ENCODE measurements around the gene XAGE2. TPM values are rescaled to one million over a fixed set of nuclear protein-coding genes. Genes with fewer than 3 reads are reported as not detected.
A peak's percentile ranks its signal among the peaks of the same experiment; 100 is the strongest.
"Not testable (repeated sequence)": the region's sequence is repeated elsewhere in the genome, so short reads cannot be mapped to it uniquely, and the experiment has no call there.

XAGE2 gene, protein sequence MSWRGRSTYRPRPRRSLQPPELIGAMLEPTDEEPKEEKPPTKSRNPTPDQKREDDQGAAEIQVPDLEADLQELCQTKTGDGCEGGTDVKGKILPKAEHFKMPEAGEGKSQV
- total RNA-seq = not detected in 2 replicates

- Mint-ChIP-seq H3K9me3 (no peaks in the 10 kb centered on the region), H3K27me3 (ENCODE audit: insufficient read depth) (peaks cover 4% of the 10 kb centered on the region), H3K27ac (no peak within 1 kb of the TSS), H3K4me3 (no peak within 1 kb of the TSS), H3K4me1 (ENCODE audit: low read depth) (no peaks in the 10 kb centered on the region), H3K36me3 (ENCODE audit: low read depth) (no peaks in the 10 kb centered on the region)
- intact Hi-C loops (cut with micrococcal nuclease) = no loop called here
- no peak for DNase-seq (ENCODE audit: low spot score)
Observed at GRCh38 chrX:52368368-52369055, at the start of gene XAGE2. TSS of gene XAGE2 (plus strand) at chrX:52369021. CDS start at chrX:52370015, 994 bp downstream.

DNA sequence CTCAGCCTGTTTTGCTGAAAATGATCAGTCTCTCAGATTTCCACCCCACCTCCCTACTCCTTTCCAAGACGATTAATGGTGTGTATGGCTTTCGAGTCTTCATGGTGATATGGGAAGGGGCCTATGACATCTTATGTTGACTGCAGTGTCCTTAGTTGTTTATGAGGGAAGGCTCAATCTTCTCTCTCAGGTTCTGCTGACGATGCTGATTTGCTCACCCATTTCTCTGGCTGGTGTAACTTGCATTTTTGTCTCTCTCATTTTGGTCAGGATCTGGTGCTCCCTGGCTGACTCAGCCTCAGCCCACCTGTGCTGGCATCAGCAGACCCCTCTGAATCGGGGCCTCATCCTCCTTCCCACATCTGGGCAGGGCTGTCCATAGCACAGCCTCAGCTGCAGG, 31.4 kb upstream of the XAGE2 start:
- Mint-ChIP-seq H3K4me1 (ENCODE audit: low read depth) (no peaks in the 10 kb centered on the region), H3K36me3 (ENCODE audit: low read depth) (no peaks in the 10 kb centered on the region), H3K27ac (no peak overlapping the region), H3K27me3 (ENCODE audit: insufficient read depth) (no peaks in the 10 kb centered on the region), H3K9me3 (no peaks in the 10 kb centered on the region), H3K4me3 (no peak overlapping the region)
- no peak for DNase-seq (ENCODE audit: low spot score)
- intact Hi-C loops (cut with micrococcal nuclease) = no loop called here

DNA sequence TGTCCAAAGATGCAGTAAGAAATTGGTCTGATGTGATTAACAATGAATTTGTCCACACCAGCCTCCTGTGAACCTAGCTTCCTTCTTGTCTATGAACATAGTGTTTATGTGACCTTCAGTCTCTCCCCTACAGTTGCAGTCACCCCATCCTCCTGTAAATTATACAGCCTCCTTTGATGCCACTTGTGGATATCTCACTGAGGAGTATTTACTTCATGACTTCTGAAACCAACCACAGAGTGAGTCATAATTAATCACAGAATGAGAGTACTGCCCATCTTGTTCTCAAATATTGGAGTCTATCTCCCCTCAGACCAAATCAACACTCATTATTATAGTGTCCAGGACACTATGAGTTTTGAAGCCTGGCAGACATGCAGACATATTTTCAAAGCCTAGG, 27.3 kb upstream of the XAGE2 start:
- Mint-ChIP-seq H3K4me1 (ENCODE audit: low read depth) (no peaks in the 10 kb centered on the region), H3K27me3 (ENCODE audit: insufficient read depth) (peaks cover 1% of the 10 kb centered on the region), H3K4me3 (no peak overlapping the region), H3K9me3 (no peaks in the 10 kb centered on the region), H3K36me3 (ENCODE audit: low read depth) (no peaks in the 10 kb centered on the region), H3K27ac (no peak overlapping the region)
- intact Hi-C loops (cut with micrococcal nuclease) = no loop called here
- DNase-seq (ENCODE audit: low spot score) = no peak

DNA sequence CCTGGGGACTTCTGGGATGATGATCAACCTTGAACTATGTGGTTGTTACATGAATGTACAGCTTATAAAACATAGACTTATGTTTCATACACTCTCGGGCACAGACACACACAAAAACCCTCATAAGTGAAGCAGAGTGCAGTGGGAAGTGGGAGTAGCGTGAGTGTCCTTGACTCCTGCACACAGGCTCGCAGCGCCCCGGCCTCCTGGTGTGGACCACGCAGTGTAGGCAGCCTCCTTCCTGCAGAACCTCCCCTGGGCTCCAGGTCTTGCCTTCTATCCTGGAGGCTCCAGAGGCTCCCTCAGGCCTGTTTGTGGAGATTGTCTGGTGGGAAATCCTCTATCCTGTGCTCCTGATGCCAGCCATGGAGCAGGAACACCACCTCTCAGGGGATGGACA, 25.7 kb upstream of the XAGE2 start:
- H3K27me3 Mint-ChIP-seq (ENCODE audit: insufficient read depth); H3K9me3 Mint-ChIP-seq; intact Hi-C loops (cut with micrococcal nuclease); H3K4me3 Mint-ChIP-seq; H3K36me3 Mint-ChIP-seq (ENCODE audit: low read depth); H3K27ac Mint-ChIP-seq; H3K4me1 Mint-ChIP-seq (ENCODE audit: low read depth); DNase-seq (ENCODE audit: low spot score): not testable (repeated sequence)

DNA sequence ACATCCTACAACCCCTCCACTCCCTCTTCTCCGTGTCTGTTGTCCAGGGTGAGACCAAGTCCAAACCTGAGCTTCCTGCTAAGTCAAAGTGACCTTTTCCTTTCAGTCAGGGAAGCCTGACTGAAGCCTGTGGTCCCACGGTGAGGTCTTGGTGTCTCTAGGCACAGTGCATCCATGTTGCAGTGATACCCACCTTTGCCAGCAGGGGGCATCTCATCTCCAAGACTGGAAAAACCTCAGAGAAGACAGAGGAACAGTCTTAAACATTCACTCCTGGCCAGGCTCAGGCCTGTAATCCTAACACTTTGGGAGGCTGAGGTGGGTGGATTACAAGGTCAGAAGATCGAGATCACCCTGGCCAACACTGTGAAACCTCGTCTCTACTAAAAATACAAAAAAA, 23.4 kb upstream of the XAGE2 start:
- H3K4me3 Mint-ChIP-seq; intact Hi-C loops (cut with micrococcal nuclease); H3K4me1 Mint-ChIP-seq (ENCODE audit: low read depth); H3K36me3 Mint-ChIP-seq (ENCODE audit: low read depth); H3K27ac Mint-ChIP-seq; H3K27me3 Mint-ChIP-seq (ENCODE audit: insufficient read depth); H3K9me3 Mint-ChIP-seq: not testable (repeated sequence)
- peak; percentile 1 for DNase-seq (ENCODE audit: low spot score)

- H3K36me3 Mint-ChIP-seq (ENCODE audit: low read depth) = no peaks in the 10 kb centered on the region
- intact Hi-C loops (cut with micrococcal nuclease) = no loop called here
- H3K4me1 Mint-ChIP-seq (ENCODE audit: low read depth) = no peaks in the 10 kb centered on the region
- peaks cover 7% of the 10 kb centered on the region for H3K27me3 Mint-ChIP-seq (ENCODE audit: insufficient read depth)
- no peak for DNase-seq (ENCODE audit: low spot score)
- no peak overlapping the region for H3K4me3 Mint-ChIP-seq
- no peak overlapping the region for H3K27ac Mint-ChIP-seq
- H3K9me3 Mint-ChIP-seq = no peaks in the 10 kb centered on the region
Observed at GRCh38 chrX:52346174-52347165, 22.4 kb upstream of the XAGE2 start.

GRCh38 chrX:52349681-52350080, 19.1 kb upstream of the XAGE2 start:
- H3K4me1 Mint-ChIP-seq (ENCODE audit: low read depth) = no peaks in the 10 kb centered on the region
- no peaks in the 10 kb centered on the region for H3K36me3 Mint-ChIP-seq (ENCODE audit: low read depth)
- no peak overlapping the region for H3K4me3 Mint-ChIP-seq
- H3K27me3 Mint-ChIP-seq (ENCODE audit: insufficient read depth) = peaks cover 7% of the 10 kb centered on the region
- no peaks in the 10 kb centered on the region for H3K9me3 Mint-ChIP-seq
- no peak overlapping the region for H3K27ac Mint-ChIP-seq
- DNase-seq (ENCODE audit: low spot score) = no peak
- intact Hi-C loops (cut with micrococcal nuclease) = no loop called here

DNA sequence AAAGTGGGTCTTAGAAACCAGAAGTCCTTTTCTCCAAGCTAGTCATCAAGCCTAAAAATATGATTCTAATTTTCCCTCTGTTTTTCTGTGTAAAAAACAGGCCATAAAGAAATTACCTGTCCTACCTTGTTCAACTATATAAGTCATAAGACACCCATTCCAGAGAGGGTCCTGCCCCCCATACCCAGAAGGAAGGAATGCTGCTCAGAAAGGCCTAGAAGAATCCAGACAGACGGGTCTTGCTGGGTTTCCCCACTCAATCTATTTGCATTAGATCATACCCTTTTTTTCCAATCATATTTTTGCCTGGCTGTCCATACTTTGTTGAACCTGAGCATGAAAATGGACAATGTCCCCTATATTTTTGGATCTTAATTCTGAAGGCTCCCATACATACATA, 16.3 kb upstream of the XAGE2 start:
- Mint-ChIP-seq H3K9me3 (no peaks in the 10 kb centered on the region), H3K27ac (no peak overlapping the region), H3K27me3 (ENCODE audit: insufficient read depth) (peaks cover 4% of the 10 kb centered on the region), H3K4me1 (ENCODE audit: low read depth) (no peaks in the 10 kb centered on the region), H3K36me3 (ENCODE audit: low read depth) (no peaks in the 10 kb centered on the region), H3K4me3 (no peak overlapping the region)
- intact Hi-C loops (cut with micrococcal nuclease) = no loop called here
- DNase-seq (ENCODE audit: low spot score) = no peak

DNA sequence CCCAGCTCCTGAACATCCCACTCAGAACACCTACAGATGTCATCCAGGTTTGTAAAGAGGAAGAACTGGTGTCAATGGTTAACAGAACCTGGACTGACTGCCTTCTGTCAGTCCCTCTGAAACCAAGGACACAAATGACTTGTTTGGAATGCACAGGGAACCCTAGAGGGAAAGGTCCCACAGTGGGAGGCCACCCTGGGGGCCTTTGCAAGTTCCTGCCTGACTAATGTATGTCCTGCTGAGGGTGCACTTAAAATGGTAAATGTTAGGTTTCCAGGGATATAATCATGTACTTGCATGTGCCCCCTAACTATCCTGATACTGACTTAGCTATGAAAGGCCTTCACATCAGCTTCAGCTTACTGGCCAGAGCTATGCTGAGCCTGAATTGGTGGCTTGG, 15.0 kb upstream of the XAGE2 start:
- no peak for DNase-seq (ENCODE audit: low spot score)
- Mint-ChIP-seq H3K36me3 (ENCODE audit: low read depth) (no peaks in the 10 kb centered on the region), H3K4me3 (no peak overlapping the region), H3K9me3 (no peaks in the 10 kb centered on the region), H3K27me3 (ENCODE audit: insufficient read depth) (peaks cover 4% of the 10 kb centered on the region), H3K27ac (no peak overlapping the region), H3K4me1 (ENCODE audit: low read depth) (no peaks in the 10 kb centered on the region)
- intact Hi-C loops (cut with micrococcal nuclease) = no loop called here

GRCh38 chrX:52355108-52355507, 13.7 kb upstream of the XAGE2 start:
- DNase-seq (ENCODE audit: low spot score) = no peak
- intact Hi-C loops (cut with micrococcal nuclease) = no loop called here
- Mint-ChIP-seq H3K27me3 (ENCODE audit: insufficient read depth) (no peaks in the 10 kb centered on the region), H3K4me1 (ENCODE audit: low read depth) (no peaks in the 10 kb centered on the region), H3K4me3 (no peak overlapping the region), H3K36me3 (ENCODE audit: low read depth) (no peaks in the 10 kb centered on the region), H3K27ac (no peak overlapping the region), H3K9me3 (no peaks in the 10 kb centered on the region)

DNA sequence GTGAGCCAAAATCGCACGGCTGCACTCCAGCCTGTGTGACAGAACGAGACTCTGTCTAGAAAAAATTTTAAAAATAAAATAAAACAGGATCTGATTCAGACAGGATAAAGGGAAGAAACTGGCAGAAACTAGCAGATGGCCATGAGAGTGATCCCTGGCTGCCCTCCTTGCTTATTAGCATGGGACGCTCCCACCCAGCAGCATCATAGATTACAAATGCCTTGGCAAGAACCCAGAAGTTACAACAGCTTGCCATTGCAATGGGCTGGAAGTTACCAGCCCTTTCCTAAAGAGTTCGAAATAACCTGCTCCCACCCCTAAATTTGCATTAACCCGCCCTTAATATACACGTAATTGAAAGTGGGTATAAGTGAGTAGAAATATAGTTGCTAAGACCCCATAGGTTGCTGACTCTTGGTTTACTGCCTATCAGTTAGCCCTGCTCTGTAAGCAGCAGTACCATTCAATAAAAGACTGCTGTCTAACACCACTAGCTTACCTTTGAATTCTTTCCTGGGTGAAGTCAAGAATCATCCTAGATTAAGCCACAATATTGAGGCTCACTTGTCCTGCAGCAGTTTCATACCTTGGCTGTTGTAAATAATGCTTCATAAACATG, 9.1 kb upstream of the XAGE2 start:
- no peaks in the 10 kb centered on the region for H3K4me1 Mint-ChIP-seq (ENCODE audit: low read depth)
- H3K36me3 Mint-ChIP-seq (ENCODE audit: low read depth) = no peaks in the 10 kb centered on the region
- H3K9me3 Mint-ChIP-seq = no peaks in the 10 kb centered on the region
- no peak for DNase-seq (ENCODE audit: low spot score)
- intact Hi-C loops (cut with micrococcal nuclease) = no loop called here
- H3K27ac Mint-ChIP-seq = no peak overlapping the region
- no peak overlapping the region for H3K4me3 Mint-ChIP-seq
- H3K27me3 Mint-ChIP-seq (ENCODE audit: insufficient read depth) = no peaks in the 10 kb centered on the region

DNA sequence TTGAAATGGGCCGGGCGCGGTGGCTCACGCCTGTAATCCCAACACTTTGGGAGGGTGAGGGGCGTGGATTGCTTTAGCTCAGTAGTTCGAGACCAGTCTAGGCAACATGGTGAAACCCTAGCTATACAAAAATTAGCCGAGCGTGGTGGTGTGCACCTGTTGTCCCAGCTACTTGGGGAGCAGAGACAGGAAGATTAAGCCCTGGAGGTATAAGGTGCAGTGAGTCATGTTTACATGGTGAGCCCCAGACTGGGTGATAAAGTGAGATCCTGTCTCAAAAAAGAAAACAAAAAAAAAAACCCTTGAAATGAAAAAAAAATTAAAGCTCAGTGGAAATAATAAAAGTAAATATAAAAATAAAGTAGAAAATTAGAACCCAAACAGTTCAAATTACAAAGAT, 6.9 kb upstream of the XAGE2 start:
- H3K36me3 Mint-ChIP-seq (ENCODE audit: low read depth) = no peaks in the 10 kb centered on the region
- no peaks in the 10 kb centered on the region for H3K9me3 Mint-ChIP-seq
- intact Hi-C loops (cut with micrococcal nuclease) = no loop called here
- no peaks in the 10 kb centered on the region for H3K4me1 Mint-ChIP-seq (ENCODE audit: low read depth)
- no peak overlapping the region for H3K4me3 Mint-ChIP-seq
- no peak for DNase-seq (ENCODE audit: low spot score)
- no peak overlapping the region for H3K27ac Mint-ChIP-seq
- H3K27me3 Mint-ChIP-seq (ENCODE audit: insufficient read depth) = peaks cover 4% of the 10 kb centered on the region

All from activated T-helper 1 cell treated with anti-CD3 and anti-CD28 coated beads, Interleukin-12 subunit alpha, Interleukin-12 subunit beta, Interleukin-2, Interleukin-4 antibody, amounts not matched to agents 30 ng/mL and 10 ng/mL and 1 ng/mL, durations not matched to agents 14 hours and 24 hours and 36 hours (primary cell).